Endothelial cell of umbilical vein (primary cell): ENCODE results near the gene FOXF1.

Source experiments
- EZH2 ChIP-seq: IDR thresholded peaks from 2 replicates; pipeline ENCODE4 v1.6.1; 2012; ENCODE audit warnings: borderline replicate concordance, low read depth, mild to moderate bottlenecking, moderate library complexity, low read length, inconsistent platforms; ENCODE audit not compliant: severe bottlenecking
- TF ChIP-seq, protein P1 (sequence below), 2 donors: IDR thresholded peaks; 1 replicate in 1 of 2; 2 replicates in 1 of 2; pipeline ENCODE4 v1.5.1; 2011; ENCODE audit warnings: low read length in 2 of 2, mild to moderate bottlenecking in 2 of 2, moderate library complexity in 2 of 2, control low read depth in 1 of 2, inconsistent platforms in 1 of 2, low read depth in 1 of 2; ENCODE audit not compliant: insufficient read depth in 1 of 2; ENCODE audit errors: extremely low read depth in 1 of 2

DNA sequence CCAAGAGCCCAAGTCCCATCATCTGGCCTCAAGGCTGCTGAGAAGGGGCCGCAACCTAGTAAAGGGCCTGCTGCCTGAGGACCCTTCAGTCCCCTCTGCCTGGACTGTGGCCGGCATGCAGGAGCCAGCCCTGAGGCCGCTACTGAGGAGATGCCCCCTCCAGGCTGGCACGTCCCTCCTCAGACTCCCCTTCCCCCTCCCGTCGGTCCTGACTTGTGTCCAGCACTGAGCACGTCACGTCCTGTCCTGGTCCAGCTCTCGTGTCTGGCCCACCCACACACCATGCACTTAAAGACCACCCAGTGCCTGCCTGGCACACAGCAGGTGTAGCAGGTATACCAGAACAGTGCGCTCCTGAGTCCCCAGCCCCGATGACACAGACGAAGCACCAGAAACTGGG is 35.2 kb downstream of the FOXF1 start:
- TF ChIP-seq, protein P1, sequence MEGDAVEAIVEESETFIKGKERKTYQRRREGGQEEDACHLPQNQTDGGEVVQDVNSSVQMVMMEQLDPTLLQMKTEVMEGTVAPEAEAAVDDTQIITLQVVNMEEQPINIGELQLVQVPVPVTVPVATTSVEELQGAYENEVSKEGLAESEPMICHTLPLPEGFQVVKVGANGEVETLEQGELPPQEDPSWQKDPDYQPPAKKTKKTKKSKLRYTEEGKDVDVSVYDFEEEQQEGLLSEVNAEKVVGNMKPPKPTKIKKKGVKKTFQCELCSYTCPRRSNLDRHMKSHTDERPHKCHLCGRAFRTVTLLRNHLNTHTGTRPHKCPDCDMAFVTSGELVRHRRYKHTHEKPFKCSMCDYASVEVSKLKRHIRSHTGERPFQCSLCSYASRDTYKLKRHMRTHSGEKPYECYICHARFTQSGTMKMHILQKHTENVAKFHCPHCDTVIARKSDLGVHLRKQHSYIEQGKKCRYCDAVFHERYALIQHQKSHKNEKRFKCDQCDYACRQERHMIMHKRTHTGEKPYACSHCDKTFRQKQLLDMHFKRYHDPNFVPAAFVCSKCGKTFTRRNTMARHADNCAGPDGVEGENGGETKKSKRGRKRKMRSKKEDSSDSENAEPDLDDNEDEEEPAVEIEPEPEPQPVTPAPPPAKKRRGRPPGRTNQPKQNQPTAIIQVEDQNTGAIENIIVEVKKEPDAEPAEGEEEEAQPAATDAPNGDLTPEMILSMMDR (IDR thresholded peaks at IDR 0.05; ENCODE audit: extremely low read depth in 1 of 2, insufficient read depth in 1 of 2, low read depth in 1 of 2, low read length in 2 of 2): no peak
- no peak for TF ChIP-seq EZH2
